Measurements from ENCODE around the gene RAB14.
A peak's percentile ranks its signal among the peaks of the same experiment; 100 is the strongest.

Gene RAB14

DNA sequence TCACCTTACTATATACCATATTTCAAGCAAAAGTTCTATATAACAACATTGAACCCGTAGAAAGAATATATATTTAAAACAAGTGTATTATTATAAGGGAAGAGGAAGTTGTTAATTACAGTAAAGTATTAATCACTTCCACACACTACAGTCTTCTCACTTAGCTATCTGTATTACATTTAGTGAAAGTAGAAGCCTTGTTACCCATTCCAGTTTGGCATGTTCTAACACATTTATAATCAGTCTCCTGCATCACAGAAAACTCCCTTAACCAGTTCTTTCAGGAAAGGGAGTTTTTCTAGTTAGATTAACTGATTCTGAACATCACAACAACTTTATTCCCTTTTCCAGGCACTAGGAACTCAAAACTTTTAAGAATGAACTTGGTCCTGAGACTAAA is 6.9 kb downstream of the RAB14 start:
- H3K4me3 ChIP-seq (replicated peaks in 1 of 2; ENCODE audit: low read depth in 2 of 2, low read length in 2 of 2): no peak overlapping the region
- TF ChIP-seq, protein P1, sequence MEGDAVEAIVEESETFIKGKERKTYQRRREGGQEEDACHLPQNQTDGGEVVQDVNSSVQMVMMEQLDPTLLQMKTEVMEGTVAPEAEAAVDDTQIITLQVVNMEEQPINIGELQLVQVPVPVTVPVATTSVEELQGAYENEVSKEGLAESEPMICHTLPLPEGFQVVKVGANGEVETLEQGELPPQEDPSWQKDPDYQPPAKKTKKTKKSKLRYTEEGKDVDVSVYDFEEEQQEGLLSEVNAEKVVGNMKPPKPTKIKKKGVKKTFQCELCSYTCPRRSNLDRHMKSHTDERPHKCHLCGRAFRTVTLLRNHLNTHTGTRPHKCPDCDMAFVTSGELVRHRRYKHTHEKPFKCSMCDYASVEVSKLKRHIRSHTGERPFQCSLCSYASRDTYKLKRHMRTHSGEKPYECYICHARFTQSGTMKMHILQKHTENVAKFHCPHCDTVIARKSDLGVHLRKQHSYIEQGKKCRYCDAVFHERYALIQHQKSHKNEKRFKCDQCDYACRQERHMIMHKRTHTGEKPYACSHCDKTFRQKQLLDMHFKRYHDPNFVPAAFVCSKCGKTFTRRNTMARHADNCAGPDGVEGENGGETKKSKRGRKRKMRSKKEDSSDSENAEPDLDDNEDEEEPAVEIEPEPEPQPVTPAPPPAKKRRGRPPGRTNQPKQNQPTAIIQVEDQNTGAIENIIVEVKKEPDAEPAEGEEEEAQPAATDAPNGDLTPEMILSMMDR (IDR thresholded peaks at IDR 0.05; ENCODE audit: low read depth, low read length): no peak
- DNase-seq (ENCODE audit: low read depth in 2 of 2): no peak

DNA sequence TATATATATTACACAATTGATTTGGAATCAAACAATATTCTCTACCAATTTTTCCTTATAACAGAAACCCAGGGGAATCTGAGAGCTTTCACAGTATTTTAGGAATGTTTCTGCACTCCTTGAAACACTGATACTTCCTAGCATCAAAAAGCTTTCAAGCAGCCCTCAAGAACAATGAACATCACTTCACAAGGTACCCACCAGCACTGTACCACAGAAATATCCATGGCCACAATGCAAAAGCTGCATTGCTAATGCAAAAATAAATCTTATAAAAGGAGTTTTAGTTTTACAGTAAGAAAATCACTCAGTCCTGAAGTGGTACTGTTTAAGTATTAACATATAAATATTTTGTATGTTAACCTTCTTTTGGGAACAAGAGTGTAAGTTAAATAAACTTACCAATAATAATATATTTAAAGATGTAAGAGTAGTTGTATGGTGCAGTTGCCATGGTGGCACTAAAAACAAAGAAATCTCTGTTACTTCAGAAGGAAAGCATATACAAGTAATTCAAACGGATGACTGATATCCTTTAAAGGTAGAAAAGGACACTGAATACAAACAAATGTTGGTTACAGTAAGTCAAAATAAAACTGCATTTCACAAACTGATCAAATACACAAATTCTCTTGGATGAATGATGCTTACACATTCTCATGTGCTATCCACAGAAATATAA is 8.6 kb downstream of the RAB14 start:
- peak; percentile 40 to 47 for DNase-seq (ENCODE audit: low read depth in 2 of 2)
- H3K4me3 ChIP-seq (replicated peaks in 1 of 2; ENCODE audit: low read depth in 2 of 2, low read length in 2 of 2): no peak overlapping the region
- TF ChIP-seq, protein P1 (IDR thresholded peaks at IDR 0.05; ENCODE audit: low read depth, low read length): no peak

DNA sequence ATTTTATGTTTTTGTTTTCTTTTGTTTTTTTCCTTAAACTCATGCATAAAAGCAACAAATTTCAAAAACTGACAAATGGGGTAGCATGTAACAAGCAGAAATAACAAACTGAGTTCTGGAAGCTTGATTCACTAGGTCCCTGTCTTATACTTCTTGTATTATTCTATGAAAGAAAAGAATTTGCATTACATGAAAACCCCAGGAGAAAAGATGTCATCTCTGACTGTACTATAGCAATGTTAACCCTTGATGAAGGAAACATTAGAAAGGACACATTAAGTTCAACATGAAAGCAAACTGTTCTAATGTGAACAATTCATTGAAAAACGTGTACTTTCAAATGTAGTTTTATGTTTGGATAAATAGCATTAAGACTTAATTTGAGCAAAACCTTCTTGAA is 9.2 kb downstream of the RAB14 start:
- no peak overlapping the region for H3K4me3 ChIP-seq (replicated peaks in 1 of 2; ENCODE audit: low read depth in 2 of 2, low read length in 2 of 2)
- peak in 1 of 2 donors; percentile 41 for DNase-seq (ENCODE audit: low read depth in 2 of 2)
- TF ChIP-seq, protein P1 (IDR thresholded peaks at IDR 0.05; ENCODE audit: low read depth, low read length): no peak

DNA sequence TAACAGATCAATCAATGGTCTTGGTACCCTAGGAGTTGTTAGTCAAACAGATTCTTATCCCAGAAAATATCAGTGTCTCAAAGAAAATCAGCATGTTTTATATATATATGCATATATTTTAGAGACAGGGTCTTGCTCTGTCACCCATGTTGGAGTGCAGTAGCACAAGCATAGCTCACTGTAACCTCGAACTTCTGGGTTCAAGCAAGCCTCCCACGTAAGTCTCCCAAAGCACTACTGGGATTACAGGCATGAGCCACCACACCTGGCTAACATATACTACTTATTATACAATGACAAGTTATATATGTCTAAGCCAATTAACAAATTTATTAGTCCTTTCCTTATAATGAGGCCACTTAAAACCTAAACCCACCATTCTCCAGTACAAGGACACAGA is 10.4 kb downstream of the RAB14 start:
- no peak overlapping the region for H3K4me3 ChIP-seq (replicated peaks in 1 of 2; ENCODE audit: low read depth in 2 of 2, low read length in 2 of 2)
- TF ChIP-seq, protein P1 (IDR thresholded peaks at IDR 0.05; ENCODE audit: low read depth, low read length): no peak
- no peak for DNase-seq (ENCODE audit: low read depth in 2 of 2)

DNA sequence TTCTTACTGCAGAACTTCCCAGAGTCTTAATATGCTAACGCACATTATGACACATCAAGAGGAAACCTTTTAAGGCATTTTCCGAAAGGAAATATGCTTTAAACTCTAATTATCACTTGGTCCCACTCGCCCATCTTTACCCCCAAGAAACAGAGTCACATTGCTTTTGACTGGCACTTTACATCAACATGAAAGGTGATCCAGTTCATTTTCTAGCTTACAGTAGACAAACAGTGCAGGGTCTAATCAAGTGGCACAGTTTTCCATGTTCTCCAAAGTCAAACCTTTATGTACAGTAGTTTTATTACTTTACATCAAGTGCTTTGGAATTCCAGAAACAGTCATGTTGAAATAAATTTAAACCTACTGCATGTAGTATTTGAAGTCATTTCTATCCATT is 12.0 kb downstream of the RAB14 start:
- no peak overlapping the region for H3K4me3 ChIP-seq (replicated peaks in 1 of 2; ENCODE audit: low read depth in 2 of 2, low read length in 2 of 2)
- DNase-seq (ENCODE audit: low read depth in 2 of 2): no peak
- TF ChIP-seq, protein P1 (IDR thresholded peaks at IDR 0.05; ENCODE audit: low read depth, low read length): no peak

DNA sequence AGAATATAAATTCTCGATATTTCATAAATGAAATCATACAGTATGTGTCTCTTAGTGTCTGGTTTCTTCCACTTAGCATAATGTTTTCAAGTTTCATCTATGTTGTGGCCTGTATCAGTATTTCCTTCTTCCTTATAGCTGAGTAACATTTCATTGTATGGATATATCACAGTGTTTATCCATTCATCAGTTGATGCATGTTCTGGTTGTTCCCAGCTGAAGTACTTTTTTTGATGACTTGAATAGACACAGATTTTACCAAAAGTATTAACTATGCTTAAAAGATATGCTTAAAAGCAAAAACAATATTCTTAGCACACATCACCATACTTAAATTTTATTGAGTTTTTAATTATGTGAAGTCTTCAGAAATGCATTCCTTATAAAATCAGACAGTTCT is 12.7 kb downstream of the RAB14 start:
- TF ChIP-seq, protein P1 (IDR thresholded peaks at IDR 0.05; ENCODE audit: low read depth, low read length): no peak
- DNase-seq (ENCODE audit: low read depth in 2 of 2): no peak
- H3K4me3 ChIP-seq (replicated peaks in 1 of 2; ENCODE audit: low read depth in 2 of 2, low read length in 2 of 2): no peak overlapping the region

All from cardiac fibroblast (primary cell).